Measurements from ENCODE around the gene DDAH1.

Gene DDAH1

GRCh38 chr1:85275701-85276214, 189.2 kb downstream of the DDAH1 start:
- Mint-ChIP-seq H3K9me3 (no peaks in the 10 kb centered on the region), H3K36me3 (ENCODE audit: low read depth) (peaks cover 41% of the 10 kb centered on the region), H3K27me3 (peaks cover 5% of the 10 kb centered on the region), H3K4me3 (peak overlapping the region; percentile 89), H3K27ac (peak overlapping the region; percentile 88), H3K4me1 (ENCODE audit: low read depth) (peaks cover 60% of the 10 kb centered on the region)

- Mint-ChIP-seq H3K27ac (peak overlapping the region; percentile 88), H3K4me1 (ENCODE audit: low read depth) (peaks cover 60% of the 10 kb centered on the region), H3K27me3 (no peaks in the 10 kb centered on the region), H3K4me3 (peak overlapping the region; percentile 89), H3K9me3 (no peaks in the 10 kb centered on the region), H3K36me3 (ENCODE audit: low read depth) (peaks cover 46% of the 10 kb centered on the region)
Observed at GRCh38 chr1:85274969-85275453, 189.9 kb downstream of the DDAH1 start.

GRCh38 chr1:85273397-85273796, 191.6 kb downstream of the DDAH1 start:
- H3K4me3 Mint-ChIP-seq, result no peak overlapping the region
- peaks cover 50% of the 10 kb centered on the region for H3K4me1 Mint-ChIP-seq (ENCODE audit: low read depth)
- no peaks in the 10 kb centered on the region for H3K9me3 Mint-ChIP-seq
- no peaks in the 10 kb centered on the region for H3K27me3 Mint-ChIP-seq
- H3K27ac Mint-ChIP-seq, result peak overlapping the region; percentile 37
- H3K36me3 Mint-ChIP-seq (ENCODE audit: low read depth), result peaks cover 58% of the 10 kb centered on the region

- Mint-ChIP-seq H3K27me3 (no peaks in the 10 kb centered on the region), H3K9me3 (no peaks in the 10 kb centered on the region), H3K27ac (no peak overlapping the region), H3K36me3 (ENCODE audit: low read depth) (peaks cover 67% of the 10 kb centered on the region), H3K4me3 (no peak overlapping the region), H3K4me1 (ENCODE audit: low read depth) (peaks cover 30% of the 10 kb centered on the region)
Observed at GRCh38 chr1:85268801-85269585, 196.0 kb downstream of the DDAH1 start.
